ENCODE measurements around the gene NADSYN1. TPM values are rescaled to one million over a fixed set of nuclear protein-coding genes. Genes with fewer than 3 reads are reported as not detected.

NADSYN1 gene
- total RNA-seq, 4 donors from 2014 or later = 41.2 to 67.2 (median 59.8) TPM

- intact Hi-C loops (cut with DNase I; ENCODE audit: low total_unique reads) = no loop called here
- 96 to 97% methylated on average over 6 of the region's 6 CpGs for WGBS, 2 donors
Measured at GRCh38 chr11:71444811-71445210, 8.2 kb upstream of the NADSYN1 start.

GRCh38 chr11:71446150-71446549 lies 6.9 kb upstream of the NADSYN1 start:
- intact Hi-C loops (cut with DNase I; ENCODE audit: low total_unique reads) = no loop called here
- no peak for DNase-seq (ENCODE audit: low spot score in 2 of 2)
- TF ChIP-seq POLR2A (IDR thresholded peaks at IDR 0.05) (no peak), CTCF (IDR thresholded peaks at IDR 0.05) (no peak)
- 90 to 96% methylated on average over 1 of the region's 1 CpG for WGBS, 2 donors
- no peak overlapping the region for H3K4me3 ChIP-seq (ENCODE audit: low read depth, poor library complexity, severe bottlenecking)

More at GRCh38 chr11:71444811-71445210, 8.2 kb upstream of the NADSYN1 start:
- H3K4me3 ChIP-seq (ENCODE audit: low read depth, poor library complexity, severe bottlenecking) = no peak overlapping the region
- no peak for DNase-seq (ENCODE audit: low spot score in 2 of 2)
- TF ChIP-seq CTCF (IDR thresholded peaks at IDR 0.05) (no peak), POLR2A (IDR thresholded peaks at IDR 0.05) (no peak)

GRCh38 chr11:71446942-71447688 lies 5.9 kb upstream of the NADSYN1 start:
- DNase-seq (ENCODE audit: low spot score in 2 of 2) = no peak
- TF ChIP-seq CTCF (IDR thresholded peaks at IDR 0.05) = no peak
- TF ChIP-seq POLR2A (IDR thresholded peaks at IDR 0.05) = no peak
- 32 to 44% methylated on average over 9 of the region's 9 CpGs for WGBS, 2 donors

GRCh38 chr11:71447791-71448256 lies 5.2 kb upstream of the NADSYN1 start:
- no peak for TF ChIP-seq CTCF (IDR thresholded peaks at IDR 0.05)
- TF ChIP-seq POLR2A (IDR thresholded peaks at IDR 0.05) = no peak
- intact Hi-C loops (cut with DNase I; ENCODE audit: low total_unique reads) = no loop called here
- no peak for DNase-seq (ENCODE audit: low spot score in 2 of 2)
- H3K4me3 ChIP-seq (ENCODE audit: low read depth, poor library complexity, severe bottlenecking) = peak overlapping the region; percentile 36
- 0 to 2% methylated on average over 15 to 16 of the region's 31 CpGs for WGBS, 2 donors

More at GRCh38 chr11:71446942-71447688, 5.9 kb upstream of the NADSYN1 start:
- H3K4me3 ChIP-seq (ENCODE audit: low read depth, poor library complexity, severe bottlenecking) = peak overlapping the region; percentile 36
- intact Hi-C loops (cut with DNase I; ENCODE audit: low total_unique reads) = no loop called here

- WGBS, 2 donors = 4 to 5% methylated on average over 47 to 61 of the region's 78 CpGs
- TF ChIP-seq POLR2A (IDR thresholded peaks at IDR 0.05) (no peak), CTCF (IDR thresholded peaks at IDR 0.05) (no peak)
- intact Hi-C loops (cut with DNase I; ENCODE audit: low total_unique reads) = no loop called here
- H3K4me3 ChIP-seq (ENCODE audit: low read depth, poor library complexity, severe bottlenecking) = peak within 1 kb of the TSS; percentile 36
- peak; percentile 78 to 98 for DNase-seq (ENCODE audit: low spot score in 2 of 2)
Measured at GRCh38 chr11:71448257-71449171, 4.5 kb upstream of the NADSYN1 start, which contains the start of gene DHCR7. DHCR7 (minus strand) TSS chr11:71448393; CDS start chr11:71444952, 3,441 bp downstream.
